CD4-positive, alpha-beta T cell (primary cell): Measurements from ENCODE around the gene RELCH. TPM values are rescaled to one million over a fixed set of nuclear protein-coding genes. Genes with fewer than 3 reads are reported as not detected.

Source experiments
- ATAC-seq: fragments of 200-7000 bp; cut with Tn5 transposase; one replicate; pipeline ENCODE4 v1.10.0; 2022; ENCODE audit warnings: mild to moderate bottlenecking; ENCODE audit not compliant: poor library complexity
- CTCF ChIA-PET: fragments of 350-600 bp; sonication (Branson Sonifier 250); formaldehyde crosslinking; loops from one replicate; lab custom pipeline; 2021; ENCODE audit warnings: antibody characterized with exemption, inconsistent platforms; lab: Charles Lee
- POLR2A ChIA-PET: fragments of 350-600 bp; sonication (Branson Sonifier 250); formaldehyde crosslinking; loops from one replicate; lab custom pipeline; 2021; ENCODE audit warnings: antibody characterized with exemption, inconsistent platforms; lab: Charles Lee
- DNase-seq, 14 experiments: peaks; one replicate each; pipeline ENCODE4 v3.0.0-alpha.2; 2013 to 2020; ENCODE audit warnings: mixed read lengths in 2 of 14
- H3K27ac ChIP-seq, 2 donors: one replicate each; pipeline versions ENCODE4 v1.5.1 to v1.7.0; 2013; ENCODE audit warnings: low read length in 2 of 2, low read depth in 1 of 2, mild to moderate bottlenecking in 1 of 2
- H3K27me3 ChIP-seq, 2 experiments: 1 replicate in 1 of 2; 2 replicates in 1 of 2; pipeline versions ENCODE4 v1.6.1 to v1.7.0; 2013; ENCODE audit warnings: low read length in 2 of 2, control low read depth in 1 of 2, mild to moderate bottlenecking in 1 of 2, moderate library complexity in 1 of 2; ENCODE audit not compliant: insufficient read depth in 2 of 2, control insufficient read depth in 1 of 2
- H3K36me3 ChIP-seq: one replicate; pipeline ENCODE4 v1.6.1; 2013; ENCODE audit warnings: low read length, control low read depth; ENCODE audit not compliant: insufficient read depth
- H3K4me1 ChIP-seq: one replicate; pipeline ENCODE4 v1.6.1; 2013; ENCODE audit warnings: low read length, control low read depth; ENCODE audit not compliant: insufficient read depth
- H3K4me3 ChIP-seq: one replicate; pipeline ENCODE4 v1.5.1; 2013; ENCODE audit warnings: mild to moderate bottlenecking, low read length, moderate library complexity
- H3K9me3 ChIP-seq, 2 experiments: 1 replicate in 1 of 2; 2 replicates in 1 of 2; pipeline versions ENCODE4 v1.6.1 to v1.7.0; 2013; ENCODE audit warnings: low read length in 2 of 2, mild to moderate bottlenecking in 2 of 2, control low read depth in 1 of 2, moderate library complexity in 1 of 2; ENCODE audit not compliant: control insufficient read depth in 1 of 2, insufficient read depth in 1 of 2
- H3K27ac Mint-ChIP-seq: one replicate; pipeline ENCODE4 v1.8.0; 2020; ENCODE audit warnings: mixed read lengths
- H3K27me3 Mint-ChIP-seq: one replicate; pipeline ENCODE4 v1.8.0; 2021; ENCODE audit warnings: mixed read lengths
- H3K36me3 Mint-ChIP-seq: one replicate; pipeline ENCODE4 v1.8.0; 2021; ENCODE audit warnings: low read depth, mixed read lengths
- H3K4me1 Mint-ChIP-seq: one replicate; pipeline ENCODE4 v1.8.0; 2021; ENCODE audit warnings: low read depth, mixed read lengths
- H3K4me3 Mint-ChIP-seq: one replicate; pipeline ENCODE4 v1.8.0; 2020; ENCODE audit warnings: mild to moderate bottlenecking, mixed read lengths
- H3K9me3 Mint-ChIP-seq: one replicate; pipeline ENCODE4 v1.8.0; 2020; ENCODE audit warnings: mixed read lengths
- intact Hi-C, 2 experiments: fragments of 100-400 bp; cut with DNase I in 1 of 2; cut with micrococcal nuclease in 1 of 2; formaldehyde crosslinking; loops; one replicate each; pipeline versions ENCODE4 v1.15.1 to v1.9.0; 2023 to 2025; cut with DNase I, micrococcal nuclease
- total RNA-seq, 174 experiments: library from RNA in 2 of 174; stranded (reverse) in 2 of 174; gene quantifications; one replicate each; pipeline ENCODE4 v1.2.3 and lab custom pipeline; 2021 to 2026
- TF ChIP-seq, protein P1 (sequence below): fragments of 200-600 bp; IDR thresholded peaks from one replicate; pipeline ENCODE4 v1.8.0; 2022; ENCODE audit warnings: antibody characterized with exemption, mild to moderate bottlenecking

The RELCH gene
- total RNA-seq, 2 experiments from 2014 or later = 39.6 to 44.3 TPM

GRCh38 chr18:62187543-62188510, 772 bp downstream of the RELCH start:
- no peaks in the 10 kb centered on the region for H3K9me3 Mint-ChIP-seq
- H3K36me3 Mint-ChIP-seq = peaks cover 47% of the 10 kb centered on the region
- Histone ChIP-seq H3K27me3 (no peaks in the 10 kb centered on the region), H3K36me3 (no peaks in the 10 kb centered on the region), H3K4me3 (peak overlapping the region; percentile 76), H3K4me1 (peaks cover 29% of the 10 kb centered on the region), H3K27ac (peak overlapping the region; percentile 0 to 40), H3K9me3 (no peaks in the 10 kb centered on the region)
- TF ChIP-seq, protein P1, sequence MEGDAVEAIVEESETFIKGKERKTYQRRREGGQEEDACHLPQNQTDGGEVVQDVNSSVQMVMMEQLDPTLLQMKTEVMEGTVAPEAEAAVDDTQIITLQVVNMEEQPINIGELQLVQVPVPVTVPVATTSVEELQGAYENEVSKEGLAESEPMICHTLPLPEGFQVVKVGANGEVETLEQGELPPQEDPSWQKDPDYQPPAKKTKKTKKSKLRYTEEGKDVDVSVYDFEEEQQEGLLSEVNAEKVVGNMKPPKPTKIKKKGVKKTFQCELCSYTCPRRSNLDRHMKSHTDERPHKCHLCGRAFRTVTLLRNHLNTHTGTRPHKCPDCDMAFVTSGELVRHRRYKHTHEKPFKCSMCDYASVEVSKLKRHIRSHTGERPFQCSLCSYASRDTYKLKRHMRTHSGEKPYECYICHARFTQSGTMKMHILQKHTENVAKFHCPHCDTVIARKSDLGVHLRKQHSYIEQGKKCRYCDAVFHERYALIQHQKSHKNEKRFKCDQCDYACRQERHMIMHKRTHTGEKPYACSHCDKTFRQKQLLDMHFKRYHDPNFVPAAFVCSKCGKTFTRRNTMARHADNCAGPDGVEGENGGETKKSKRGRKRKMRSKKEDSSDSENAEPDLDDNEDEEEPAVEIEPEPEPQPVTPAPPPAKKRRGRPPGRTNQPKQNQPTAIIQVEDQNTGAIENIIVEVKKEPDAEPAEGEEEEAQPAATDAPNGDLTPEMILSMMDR = no peak
- no peaks in the 10 kb centered on the region for H3K27me3 Mint-ChIP-seq
- POLR2A ChIA-PET = interaction anchor here (0.5 to 2.5 kb wide), 17 partner anchors 8 to 1180 kb away, joined by 3 to 17 read pairs (median 4); partner anchors contain the start of genes KDSR, PHLPP1 and ZCCHC2
- ATAC-seq (no peak), DNase-seq (peak in 10 of 14 experiments; percentile 5 to 52 (median 20))
- peaks cover 80% of the 10 kb centered on the region for H3K4me1 Mint-ChIP-seq
- peak overlapping the region; percentile 95 for H3K27ac Mint-ChIP-seq
- intact Hi-C loops = loop anchor here (2.0 to 10.0 kb wide), 7 partner anchors 15 to 1787 kb away; partner anchors contain the start of genes PHLPP1 (in 2 of the 2), KDSR (in 1 of the 2), SERPINB8 (in 1 of the 2) and VPS4B (in 1 of the 2)
- CTCF ChIA-PET = interaction anchor here (1.0 to 1.8 kb wide), 4 partner anchors 10 to 61 kb away, joined by 3 to 6 read pairs (median 3); no protein-coding TSS in a partner anchor
- H3K4me3 Mint-ChIP-seq = peak overlapping the region; percentile 97

DNA sequence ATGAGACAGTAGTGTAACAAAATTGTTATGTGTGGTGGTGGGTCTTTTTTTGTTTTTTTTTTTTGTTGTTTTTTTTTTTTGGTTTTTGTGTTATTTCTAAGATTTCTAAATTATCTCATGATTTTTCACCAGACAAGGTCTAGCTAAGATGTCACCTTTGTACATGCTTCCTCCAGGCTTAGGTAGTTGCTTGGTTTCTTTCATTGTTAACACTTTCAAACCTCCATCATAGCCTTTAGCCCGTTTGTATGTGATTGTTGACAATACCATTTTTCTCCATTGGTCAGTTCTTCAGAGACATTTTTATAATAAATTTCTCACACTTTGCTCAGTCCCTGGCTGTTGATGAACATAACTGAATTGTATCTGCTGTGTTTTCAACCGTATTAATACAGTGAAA, 2.2 kb downstream of the RELCH start:
- no peak overlapping the region for H3K27ac Mint-ChIP-seq
- H3K9me3 Mint-ChIP-seq = no peaks in the 10 kb centered on the region
- peaks cover 90% of the 10 kb centered on the region for H3K4me1 Mint-ChIP-seq
- POLR2A ChIA-PET = no interaction called here
- ATAC-seq (no peak), DNase-seq (no peak)
- intact Hi-C loops = loop anchor here (2.0 to 10.0 kb wide), 7 partner anchors 14 to 1786 kb away; partner anchors contain the start of genes PHLPP1 (in 2 of the 2), KDSR (in 1 of the 2), SERPINB8 (in 1 of the 2) and VPS4B (in 1 of the 2)
- H3K36me3 Mint-ChIP-seq = peaks cover 54% of the 10 kb centered on the region
- Histone ChIP-seq H3K9me3 (no peaks in the 10 kb centered on the region), H3K36me3 (no peaks in the 10 kb centered on the region), H3K4me1 (peaks cover 29% of the 10 kb centered on the region), H3K27me3 (no peaks in the 10 kb centered on the region), H3K4me3 (peak overlapping the region; percentile 76), H3K27ac (no peak overlapping the region)
- no peaks in the 10 kb centered on the region for H3K27me3 Mint-ChIP-seq
- CTCF ChIA-PET = no interaction called here
- peak overlapping the region; percentile 97 for H3K4me3 Mint-ChIP-seq
- TF ChIP-seq, protein P1 = no peak

DNA sequence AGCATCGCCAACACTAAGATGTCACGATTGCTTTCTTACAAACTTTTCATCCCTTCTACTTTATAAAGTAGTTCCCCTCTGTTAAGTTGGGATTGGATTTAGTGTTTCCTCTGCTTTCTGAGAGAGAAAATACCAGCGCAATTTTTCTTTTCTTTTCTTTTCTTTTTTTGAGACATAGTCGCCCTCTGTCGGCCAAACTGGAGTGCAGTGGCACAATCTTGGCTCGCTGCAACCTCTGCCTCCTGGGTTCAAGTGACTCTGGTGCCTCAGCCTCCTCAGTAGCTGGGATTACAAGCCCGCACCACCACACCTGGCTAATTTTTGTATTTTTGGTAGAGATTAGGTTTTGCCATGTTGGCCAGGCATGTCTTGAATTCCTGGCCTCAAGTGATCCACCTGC, 9.0 kb downstream of the RELCH start:
- no peaks in the 10 kb centered on the region for H3K9me3 Mint-ChIP-seq
- ChIA-PET CTCF (no interaction called here), POLR2A (interaction anchor here (1.1 to 2.3 kb wide), 2 partner anchors 9 kb away, joined by 4 to 9 read pairs; partner anchors contain the start of genes PIGN and RELCH)
- Histone ChIP-seq H3K27me3 (no peaks in the 10 kb centered on the region), H3K36me3 (no peaks in the 10 kb centered on the region), H3K27ac (no peak overlapping the region), H3K9me3 (no peaks in the 10 kb centered on the region), H3K4me1 (peaks cover 8% of the 10 kb centered on the region), H3K4me3 (no peak overlapping the region)
- TF ChIP-seq, protein P1 = no peak
- peaks cover 92% of the 10 kb centered on the region for H3K4me1 Mint-ChIP-seq
- no peak overlapping the region for H3K4me3 Mint-ChIP-seq
- intact Hi-C loops = no loop called here
- ATAC-seq = no peak
- no peak overlapping the region for H3K27ac Mint-ChIP-seq
- DNase-seq = no peak
- H3K36me3 Mint-ChIP-seq = peaks cover 24% of the 10 kb centered on the region
- H3K27me3 Mint-ChIP-seq = no peaks in the 10 kb centered on the region
